HG03460 (cell line): ENCODE results near the gene FAM47E.
"Not testable (repeated sequence)": the region's sequence is repeated elsewhere in the genome, so short reads cannot be mapped to it uniquely, and the experiment has no call there.

Experiments used
- ATAC-seq: cut with Tn5 transposase; IDR thresholded peaks from one replicate; pipeline ENCODE4 v1.9.1; 2021; ENCODE audit not compliant: unreplicated experiment

FAM47E gene

GRCh38 chr4:76266627-76267026 lies 15.1 kb downstream of the FAM47E start:
- no peak for ATAC-seq

- ATAC-seq = no peak
Measured at GRCh38 chr4:76267811-76268210, 16.3 kb downstream of the FAM47E start.

GRCh38 chr4:76270244-76271175 lies 19.0 kb downstream of the FAM47E start:
- ATAC-seq = no peak

- no peak for ATAC-seq
Measured at GRCh38 chr4:76271248-76271647, 19.7 kb downstream of the FAM47E start.

- ATAC-seq = no peak
Measured at GRCh38 chr4:76272073-76272472, 20.6 kb downstream of the FAM47E start.

- ATAC-seq = no peak
Measured at GRCh38 chr4:76272582-76272981, 21.1 kb downstream of the FAM47E start.

- ATAC-seq = no peak
Measured at GRCh38 chr4:76272999-76273398, 21.5 kb downstream of the FAM47E start.

GRCh38 chr4:76275486-76276124 lies 24.1 kb downstream of the FAM47E start:
- ATAC-seq = no peak

GRCh38 chr4:76276813-76277212 lies 25.3 kb downstream of the FAM47E start:
- ATAC-seq = no peak

- ATAC-seq = no peak
Measured at GRCh38 chr4:76277667-76278066, 26.1 kb downstream of the FAM47E start.

- ATAC-seq = no peak
Measured at GRCh38 chr4:76278583-76278982, 27.1 kb downstream of the FAM47E start.

GRCh38 chr4:76279462-76279861 lies 27.9 kb downstream of the FAM47E start:
- ATAC-seq = no peak

- no peak for ATAC-seq
Measured at GRCh38 chr4:76280488-76281441, 29.2 kb downstream of the FAM47E start.

- ATAC-seq = not testable (repeated sequence)
Measured at GRCh38 chr4:76281594-76281993, 30.1 kb downstream of the FAM47E start.

- no peak for ATAC-seq
Measured at GRCh38 chr4:76282941-76283689, 31.6 kb downstream of the FAM47E start.

GRCh38 chr4:76283900-76284299 lies 32.4 kb downstream of the FAM47E start:
- ATAC-seq = no peak

- not testable (repeated sequence) for ATAC-seq
Measured at GRCh38 chr4:76287811-76288210, 36.3 kb downstream of the FAM47E start.

- no peak for ATAC-seq
Measured at GRCh38 chr4:76292730-76293129, 41.2 kb downstream of the FAM47E start.

- ATAC-seq = no peak
Measured at GRCh38 chr4:76293772-76294171, 42.3 kb downstream of the FAM47E start.

- no peak for ATAC-seq
Measured at GRCh38 chr4:76296286-76296820, 44.8 kb downstream of the FAM47E start.
